GM12872 (cell line): ENCODE measurements around the gene KCNMA1.

ENCODE experiments used
- CTCF ChIP-seq: IDR thresholded peaks from 3 replicates; pipeline ENCODE4 v1.5.1; 2011; ENCODE audit warnings: low read depth, mild to moderate bottlenecking, low read length, moderate library complexity; ENCODE audit not compliant: insufficient read depth

KCNMA1 gene

GRCh38 chr10:77197544-77197943 is 440.1 kb downstream of the KCNMA1 start:
- TF ChIP-seq CTCF: no peak

- TF ChIP-seq CTCF: no peak
Observed at GRCh38 chr10:77196614-77197013, 441.0 kb downstream of the KCNMA1 start.

GRCh38 chr10:77195101-77195500 is 442.5 kb downstream of the KCNMA1 start:
- TF ChIP-seq CTCF: no peak

GRCh38 chr10:77193001-77193400 is 444.6 kb downstream of the KCNMA1 start:
- no peak for TF ChIP-seq CTCF

- TF ChIP-seq CTCF: no peak
Observed at GRCh38 chr10:77192402-77192801, 445.2 kb downstream of the KCNMA1 start.

GRCh38 chr10:77191324-77192049 is 446.1 kb downstream of the KCNMA1 start:
- no peak for TF ChIP-seq CTCF

GRCh38 chr10:77190291-77190690 is 447.3 kb downstream of the KCNMA1 start:
- TF ChIP-seq CTCF: no peak
